HL-60 (cell line): ENCODE results near the gene WNT5B.

Experiments
- GABPA ChIP-seq: IDR thresholded peaks from 2 replicates; pipeline ENCODE4 v1.6.1; 2012; ENCODE audit warnings: low read depth
- TF ChIP-seq, protein P1 (sequence below): IDR thresholded peaks from one replicate; pipeline ENCODE4 v1.5.1; 2011; ENCODE audit warnings: low read length, control low read depth, inconsistent platforms; ENCODE audit not compliant: insufficient read depth

DNA sequence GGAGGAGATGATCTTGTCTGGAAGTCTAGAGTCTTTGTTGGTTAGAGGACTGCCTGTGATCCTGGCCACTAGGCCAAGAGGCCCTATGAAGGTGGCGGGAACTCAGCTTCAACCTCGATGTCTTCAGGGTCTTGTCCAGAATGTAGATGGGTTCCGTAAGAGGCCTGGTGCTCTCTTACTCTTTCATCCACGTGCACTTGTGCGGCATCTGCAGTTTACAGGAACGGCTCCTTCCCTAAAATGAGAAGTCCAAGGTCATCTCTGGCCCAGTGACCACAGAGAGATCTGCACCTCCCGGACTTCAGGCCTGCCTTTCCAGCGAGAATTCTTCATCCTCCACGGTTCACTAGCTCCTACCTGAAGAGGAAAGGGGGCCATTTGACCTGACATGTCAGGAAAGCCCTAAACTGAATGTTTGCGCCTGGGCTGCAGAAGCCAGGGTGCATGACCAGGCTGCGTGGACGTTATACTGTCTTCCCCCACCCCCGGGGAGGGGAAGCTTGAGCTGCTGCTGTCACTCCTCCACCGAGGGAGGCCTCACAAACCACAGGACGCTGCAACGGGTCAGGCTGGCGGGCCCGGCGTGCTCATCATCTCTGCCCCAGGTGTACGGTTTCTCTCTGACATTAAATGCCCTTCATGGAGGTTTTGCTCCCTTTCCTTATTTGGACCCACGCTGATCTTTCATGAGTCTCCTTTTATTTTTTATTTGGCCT, 17.7 kb downstream of the WNT5B start:
- TF ChIP-seq, protein P1, sequence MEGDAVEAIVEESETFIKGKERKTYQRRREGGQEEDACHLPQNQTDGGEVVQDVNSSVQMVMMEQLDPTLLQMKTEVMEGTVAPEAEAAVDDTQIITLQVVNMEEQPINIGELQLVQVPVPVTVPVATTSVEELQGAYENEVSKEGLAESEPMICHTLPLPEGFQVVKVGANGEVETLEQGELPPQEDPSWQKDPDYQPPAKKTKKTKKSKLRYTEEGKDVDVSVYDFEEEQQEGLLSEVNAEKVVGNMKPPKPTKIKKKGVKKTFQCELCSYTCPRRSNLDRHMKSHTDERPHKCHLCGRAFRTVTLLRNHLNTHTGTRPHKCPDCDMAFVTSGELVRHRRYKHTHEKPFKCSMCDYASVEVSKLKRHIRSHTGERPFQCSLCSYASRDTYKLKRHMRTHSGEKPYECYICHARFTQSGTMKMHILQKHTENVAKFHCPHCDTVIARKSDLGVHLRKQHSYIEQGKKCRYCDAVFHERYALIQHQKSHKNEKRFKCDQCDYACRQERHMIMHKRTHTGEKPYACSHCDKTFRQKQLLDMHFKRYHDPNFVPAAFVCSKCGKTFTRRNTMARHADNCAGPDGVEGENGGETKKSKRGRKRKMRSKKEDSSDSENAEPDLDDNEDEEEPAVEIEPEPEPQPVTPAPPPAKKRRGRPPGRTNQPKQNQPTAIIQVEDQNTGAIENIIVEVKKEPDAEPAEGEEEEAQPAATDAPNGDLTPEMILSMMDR = no peak
- TF ChIP-seq GABPA = no peak
